A673 (cell line): ENCODE results near the gene TCHHL1. TPM values are rescaled to one million over a fixed set of nuclear protein-coding genes. Genes with fewer than 3 reads are reported as not detected.

Experiments used
- BruUV-seq: library from RNA; stranded (reverse); fragments of 400-500 nt; replicated peaks from 2 replicates; lab custom pipeline; 2021; lab: Mats Ljungman, UMichigan
- CTCF ChIA-PET: fragments of 300-600 bp; sonication (Branson Sonifier 250); formaldehyde crosslinking; loops from one replicate; lab custom pipeline; 2022; ENCODE audit warnings: antibody characterized with exemption; lab: Charles Lee
- POLR2A ChIA-PET: fragments of 300-600 bp; sonication (Branson Sonifier 250); formaldehyde crosslinking; loops from one replicate; lab custom pipeline; 2022; ENCODE audit warnings: antibody characterized with exemption; ENCODE audit not compliant: low non-redundant PET; lab: Charles Lee
- DNase-seq: peaks from one replicate; pipeline ENCODE4 v3.0.0-alpha.2; 2015; ENCODE audit warnings: low spot score
- H3K27ac ChIP-seq: fragments of 200-600 bp; sonication (generic); 2 replicates; pipeline ENCODE4 v1.5.1; 2016; ENCODE audit warnings: mixed run types, low read depth, mild to moderate bottlenecking, mixed read lengths, antibody characterized with exemption, low read length; ENCODE audit not compliant: poor library complexity, severe bottlenecking
- H3K27me3 ChIP-seq: fragments of 200-600 bp; sonication (generic); replicated peaks from 2 replicates; pipeline ENCODE4 v1.6.1; 2017; ENCODE audit warnings: mixed run types, low read depth, mild to moderate bottlenecking, mixed read lengths, antibody characterized with exemption, low read length; ENCODE audit not compliant: insufficient read depth, poor library complexity
- H3K36me3 ChIP-seq: fragments of 200-600 bp; sonication (generic); 2 replicates; pipeline ENCODE4 v1.6.1; 2016; ENCODE audit warnings: mixed run types, mild to moderate bottlenecking, mixed read lengths, antibody characterized with exemption, low read length; ENCODE audit not compliant: insufficient read depth, poor library complexity, severe bottlenecking
- H3K4me1 ChIP-seq: fragments of 200-600 bp; sonication (generic); 2 replicates; pipeline ENCODE4 v1.6.1; 2017; ENCODE audit warnings: mixed run types, mild to moderate bottlenecking, mixed read lengths, antibody characterized with exemption, low read length; ENCODE audit not compliant: insufficient read depth, poor library complexity, severe bottlenecking
- H3K4me3 ChIP-seq: fragments of 200-600 bp; sonication (generic); 2 replicates; pipeline ENCODE4 v1.5.1; 2016; ENCODE audit warnings: low read depth, mixed run types, mild to moderate bottlenecking, mixed read lengths, low read length; ENCODE audit not compliant: poor library complexity, severe bottlenecking
- H3K9me3 ChIP-seq: fragments of 200-600 bp; sonication (generic); 2 replicates; pipeline ENCODE4 v1.6.1; 2016; ENCODE audit warnings: mixed run types, low read depth, mild to moderate bottlenecking, mixed read lengths, antibody characterized with exemption, low read length; ENCODE audit not compliant: poor library complexity, severe bottlenecking
- EZH2 ChIP-seq: fragments of 200-600 bp; sonication (generic); IDR thresholded peaks from 2 replicates; pipeline ENCODE4 v1.6.1; 2017; ENCODE audit warnings: borderline replicate concordance, low read depth, mild to moderate bottlenecking, mixed read lengths, antibody characterized with exemption, low read length; ENCODE audit not compliant: poor library complexity, severe bottlenecking
- intact Hi-C: fragments of 100-400 bp; cut with micrococcal nuclease; formaldehyde crosslinking; loops from one replicate; pipeline ENCODE4 v1.10.0; 2022; ENCODE audit not compliant: unreplicated experiment
- total RNA-seq: library from RNA; stranded (reverse); gene quantifications from 2 replicates; pipeline ENCODE4 v1.2.3, GENCODE V29; 2021
- TF ChIP-seq, protein P1 (sequence below): fragments of 300-800, 200-600 bp; sonication (generic); conservative IDR thresholded peaks from 2 replicates; pipeline ENCODE4 v1.5.1; 2017; ENCODE audit warnings: low read depth, mild to moderate bottlenecking, antibody characterized with exemption, low read length, moderate library complexity, mixed read lengths

Gene TCHHL1
- total RNA-seq, 1 experiment from 2014 or later, result not detected

DNA sequence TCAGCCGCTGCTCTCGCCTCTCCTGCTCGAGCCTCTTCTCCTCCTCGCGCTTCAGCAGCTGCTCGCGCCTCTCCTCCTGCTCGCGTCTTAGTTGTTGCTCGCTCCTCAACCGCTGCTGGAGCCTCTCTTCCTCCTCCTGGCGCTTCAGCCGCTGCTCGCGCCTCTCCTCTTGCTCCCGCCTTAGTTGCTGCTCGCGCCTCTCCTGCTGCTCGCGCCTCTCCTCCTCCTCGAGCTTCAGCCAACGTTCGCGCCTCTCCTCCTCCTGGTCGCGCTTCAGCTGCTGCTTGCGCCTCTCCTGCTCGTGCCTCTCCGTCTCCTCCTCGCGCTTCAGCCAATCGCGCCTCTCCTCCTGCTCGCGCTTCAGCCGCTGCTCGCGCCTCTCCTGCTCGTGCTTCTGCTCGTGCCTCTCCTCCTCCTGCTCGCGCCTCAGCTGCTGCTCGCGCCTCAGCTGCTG, 22.7 kb upstream of the TCHHL1 start:
- peaks cover 98% of the 10 kb centered on the region for H3K27me3 ChIP-seq
- BruUV-seq, result no TSS peak
- peaks cover 26% of the 10 kb centered on the region for H3K9me3 ChIP-seq
- H3K4me3 ChIP-seq, result peak overlapping the region; percentile 42
- ChIA-PET POLR2A (interaction anchor here (0.9 kb wide), 1 partner anchor 25 kb away, joined by 14 read pairs; no protein-coding TSS in a partner anchor), CTCF (interaction anchor here (0.6 to 0.7 kb wide), 3 partner anchors 20 to 830 kb away, joined by 3 to 6 read pairs (median 5); no protein-coding TSS in a partner anchor)
- peak; percentile 78 for DNase-seq
- peaks cover 30% of the 10 kb centered on the region for H3K4me1 ChIP-seq
- H3K27ac ChIP-seq, result no peak overlapping the region
- intact Hi-C loops, result no loop called here
- H3K36me3 ChIP-seq, result no peaks in the 10 kb centered on the region
- no peak for TF ChIP-seq EZH2
- TF ChIP-seq, protein P1, sequence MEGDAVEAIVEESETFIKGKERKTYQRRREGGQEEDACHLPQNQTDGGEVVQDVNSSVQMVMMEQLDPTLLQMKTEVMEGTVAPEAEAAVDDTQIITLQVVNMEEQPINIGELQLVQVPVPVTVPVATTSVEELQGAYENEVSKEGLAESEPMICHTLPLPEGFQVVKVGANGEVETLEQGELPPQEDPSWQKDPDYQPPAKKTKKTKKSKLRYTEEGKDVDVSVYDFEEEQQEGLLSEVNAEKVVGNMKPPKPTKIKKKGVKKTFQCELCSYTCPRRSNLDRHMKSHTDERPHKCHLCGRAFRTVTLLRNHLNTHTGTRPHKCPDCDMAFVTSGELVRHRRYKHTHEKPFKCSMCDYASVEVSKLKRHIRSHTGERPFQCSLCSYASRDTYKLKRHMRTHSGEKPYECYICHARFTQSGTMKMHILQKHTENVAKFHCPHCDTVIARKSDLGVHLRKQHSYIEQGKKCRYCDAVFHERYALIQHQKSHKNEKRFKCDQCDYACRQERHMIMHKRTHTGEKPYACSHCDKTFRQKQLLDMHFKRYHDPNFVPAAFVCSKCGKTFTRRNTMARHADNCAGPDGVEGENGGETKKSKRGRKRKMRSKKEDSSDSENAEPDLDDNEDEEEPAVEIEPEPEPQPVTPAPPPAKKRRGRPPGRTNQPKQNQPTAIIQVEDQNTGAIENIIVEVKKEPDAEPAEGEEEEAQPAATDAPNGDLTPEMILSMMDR, result no peak

DNA sequence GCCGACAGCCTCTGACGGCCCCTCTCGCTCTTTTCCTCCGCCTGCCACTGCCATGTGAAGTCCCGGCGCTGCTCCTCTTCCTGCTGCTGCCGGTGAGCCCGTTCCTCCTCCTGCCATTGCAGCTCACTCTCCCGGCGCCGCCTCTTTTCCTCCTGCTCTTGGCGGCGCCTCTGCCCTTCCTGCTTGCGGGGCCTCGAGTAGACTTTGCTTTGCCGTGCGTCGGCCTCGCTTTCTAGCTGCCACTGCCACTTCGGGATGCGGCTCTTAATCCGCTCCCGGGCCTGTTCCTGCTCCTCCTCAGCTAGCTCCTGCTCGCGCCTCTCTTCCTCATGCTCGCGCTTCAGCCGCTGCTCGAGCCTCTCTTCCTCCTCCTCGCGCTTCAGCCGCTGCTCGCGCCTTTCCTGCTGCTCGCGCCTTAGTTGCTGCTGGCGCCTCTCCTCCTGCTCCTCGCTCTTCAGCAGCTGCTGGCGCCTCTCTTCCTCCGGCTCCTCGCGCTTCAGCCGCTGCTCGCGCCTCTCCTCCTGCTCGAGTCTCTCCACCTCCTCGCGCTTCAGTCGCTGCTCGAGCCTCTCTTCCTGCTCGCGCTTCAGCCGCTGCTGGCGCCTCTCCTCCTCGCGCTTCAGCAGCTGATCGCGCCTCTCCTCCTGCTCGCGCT, 22.1 kb upstream of the TCHHL1 start:
- H3K9me3 ChIP-seq, result peaks cover 26% of the 10 kb centered on the region
- H3K27me3 ChIP-seq, result peaks cover 98% of the 10 kb centered on the region
- POLR2A ChIA-PET, result interaction anchor here (0.9 kb wide), 1 partner anchor 26 kb away, joined by 14 read pairs; no protein-coding TSS in a partner anchor
- intact Hi-C loops, result no loop called here
- H3K27ac ChIP-seq, result no peak overlapping the region
- peak overlapping the region; percentile 42 for H3K4me3 ChIP-seq
- peaks cover 30% of the 10 kb centered on the region for H3K4me1 ChIP-seq
- CTCF ChIA-PET, result interaction anchor here (0.6 kb wide), 1 partner anchor 20 kb away, joined by 3 read pairs; no protein-coding TSS in a partner anchor
- peak; percentile 78 for DNase-seq
- no peaks in the 10 kb centered on the region for H3K36me3 ChIP-seq
- BruUV-seq, result no TSS peak
- TF ChIP-seq, protein P1, result no peak
- no peak for TF ChIP-seq EZH2

DNA sequence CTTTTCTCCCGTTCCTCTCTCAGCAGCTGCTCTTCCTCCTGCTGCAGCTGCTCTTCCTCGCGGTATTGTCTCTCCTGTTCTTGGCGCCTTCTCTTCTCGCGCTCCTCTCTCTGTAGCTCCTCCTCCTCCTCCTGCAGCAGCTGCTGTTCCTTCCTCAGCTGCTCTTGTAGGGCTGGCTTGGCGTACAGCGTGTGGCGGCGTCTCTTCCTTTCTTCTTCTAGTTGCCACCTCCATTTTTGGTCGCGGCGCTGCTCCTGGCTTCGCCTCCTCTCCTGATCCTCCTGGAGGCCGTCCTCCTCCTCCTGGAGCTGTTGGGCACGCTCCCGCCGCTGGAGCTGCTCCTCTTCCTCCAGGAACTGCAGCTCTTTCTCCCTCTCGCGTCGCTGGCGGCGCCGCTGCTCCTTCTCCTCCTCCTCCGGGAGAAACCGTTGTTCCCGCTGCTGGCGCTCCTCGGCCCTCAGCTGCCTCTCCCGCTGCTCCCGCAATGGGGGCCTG, 21.5 kb upstream of the TCHHL1 start:
- DNase-seq, result peak; percentile 79
- CTCF ChIA-PET, result no interaction called here
- POLR2A ChIA-PET, result interaction anchor here (0.5 kb wide), 1 partner anchor 18 kb away, joined by 3 read pairs; no protein-coding TSS in a partner anchor
- Histone ChIP-seq H3K4me1 (peaks cover 30% of the 10 kb centered on the region), H3K9me3 (peaks cover 26% of the 10 kb centered on the region), H3K27me3 (peaks cover 98% of the 10 kb centered on the region), H3K27ac (no peak overlapping the region), H3K36me3 (no peaks in the 10 kb centered on the region), H3K4me3 (peak overlapping the region; percentile 42)
- no TSS peak for BruUV-seq
- TF ChIP-seq, protein P1, result no peak
- no peak for TF ChIP-seq EZH2
- intact Hi-C loops, result no loop called here
